ENCODE measurements around the gene PRKCB.

DNA sequence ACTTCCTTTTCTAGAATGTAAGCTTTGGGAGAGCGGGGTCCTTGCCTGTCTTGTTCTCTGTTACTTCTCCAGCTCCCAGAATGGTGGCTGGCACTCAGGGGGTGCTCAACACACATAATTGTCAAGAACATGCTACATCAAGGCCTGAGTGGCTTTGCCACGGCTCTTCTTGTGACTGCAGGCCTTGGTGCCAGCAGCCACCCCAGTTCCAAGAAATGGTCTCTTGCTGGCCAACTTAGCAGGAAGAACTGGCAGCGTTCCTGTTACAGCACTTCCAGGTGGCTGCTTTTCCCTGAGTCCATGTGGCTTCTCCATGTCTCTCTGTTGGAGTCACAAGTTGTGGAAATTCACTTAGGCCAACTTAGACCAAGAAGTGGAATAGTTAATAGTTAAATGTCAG lies 36.1 kb downstream of the PRKCB start:
- TF ChIP-seq, protein P1, sequence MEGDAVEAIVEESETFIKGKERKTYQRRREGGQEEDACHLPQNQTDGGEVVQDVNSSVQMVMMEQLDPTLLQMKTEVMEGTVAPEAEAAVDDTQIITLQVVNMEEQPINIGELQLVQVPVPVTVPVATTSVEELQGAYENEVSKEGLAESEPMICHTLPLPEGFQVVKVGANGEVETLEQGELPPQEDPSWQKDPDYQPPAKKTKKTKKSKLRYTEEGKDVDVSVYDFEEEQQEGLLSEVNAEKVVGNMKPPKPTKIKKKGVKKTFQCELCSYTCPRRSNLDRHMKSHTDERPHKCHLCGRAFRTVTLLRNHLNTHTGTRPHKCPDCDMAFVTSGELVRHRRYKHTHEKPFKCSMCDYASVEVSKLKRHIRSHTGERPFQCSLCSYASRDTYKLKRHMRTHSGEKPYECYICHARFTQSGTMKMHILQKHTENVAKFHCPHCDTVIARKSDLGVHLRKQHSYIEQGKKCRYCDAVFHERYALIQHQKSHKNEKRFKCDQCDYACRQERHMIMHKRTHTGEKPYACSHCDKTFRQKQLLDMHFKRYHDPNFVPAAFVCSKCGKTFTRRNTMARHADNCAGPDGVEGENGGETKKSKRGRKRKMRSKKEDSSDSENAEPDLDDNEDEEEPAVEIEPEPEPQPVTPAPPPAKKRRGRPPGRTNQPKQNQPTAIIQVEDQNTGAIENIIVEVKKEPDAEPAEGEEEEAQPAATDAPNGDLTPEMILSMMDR (IDR thresholded peaks at IDR 0.05 in 2 of 3, conservative IDR thresholded peaks at IDR 0.05 in 1 of 3; ENCODE audit: borderline replicate concordance in 1 of 3, insufficient read depth in 1 of 3, low read depth in 2 of 3, low read length in 2 of 3) = no peak
- TF ChIP-seq, protein P2, sequence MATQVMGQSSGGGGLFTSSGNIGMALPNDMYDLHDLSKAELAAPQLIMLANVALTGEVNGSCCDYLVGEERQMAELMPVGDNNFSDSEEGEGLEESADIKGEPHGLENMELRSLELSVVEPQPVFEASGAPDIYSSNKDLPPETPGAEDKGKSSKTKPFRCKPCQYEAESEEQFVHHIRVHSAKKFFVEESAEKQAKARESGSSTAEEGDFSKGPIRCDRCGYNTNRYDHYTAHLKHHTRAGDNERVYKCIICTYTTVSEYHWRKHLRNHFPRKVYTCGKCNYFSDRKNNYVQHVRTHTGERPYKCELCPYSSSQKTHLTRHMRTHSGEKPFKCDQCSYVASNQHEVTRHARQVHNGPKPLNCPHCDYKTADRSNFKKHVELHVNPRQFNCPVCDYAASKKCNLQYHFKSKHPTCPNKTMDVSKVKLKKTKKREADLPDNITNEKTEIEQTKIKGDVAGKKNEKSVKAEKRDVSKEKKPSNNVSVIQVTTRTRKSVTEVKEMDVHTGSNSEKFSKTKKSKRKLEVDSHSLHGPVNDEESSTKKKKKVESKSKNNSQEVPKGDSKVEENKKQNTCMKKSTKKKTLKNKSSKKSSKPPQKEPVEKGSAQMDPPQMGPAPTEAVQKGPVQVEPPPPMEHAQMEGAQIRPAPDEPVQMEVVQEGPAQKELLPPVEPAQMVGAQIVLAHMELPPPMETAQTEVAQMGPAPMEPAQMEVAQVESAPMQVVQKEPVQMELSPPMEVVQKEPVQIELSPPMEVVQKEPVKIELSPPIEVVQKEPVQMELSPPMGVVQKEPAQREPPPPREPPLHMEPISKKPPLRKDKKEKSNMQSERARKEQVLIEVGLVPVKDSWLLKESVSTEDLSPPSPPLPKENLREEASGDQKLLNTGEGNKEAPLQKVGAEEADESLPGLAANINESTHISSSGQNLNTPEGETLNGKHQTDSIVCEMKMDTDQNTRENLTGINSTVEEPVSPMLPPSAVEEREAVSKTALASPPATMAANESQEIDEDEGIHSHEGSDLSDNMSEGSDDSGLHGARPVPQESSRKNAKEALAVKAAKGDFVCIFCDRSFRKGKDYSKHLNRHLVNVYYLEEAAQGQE (IDR thresholded peaks at IDR 0.05; ENCODE audit: low read depth) = no peak
- no peak for TF ChIP-seq ELF1 (IDR thresholded peaks at IDR 0.05; ENCODE audit: borderline replicate concordance, low read depth)

All from HCT116 (cell line).